Measurements from ENCODE around the gene TMCO4. TPM values are rescaled to one million over a fixed set of nuclear protein-coding genes. Genes with fewer than 3 reads are reported as not detected.

Gene TMCO4
- total and polyA plus RNA-seq, 2 of the 4 experiments (the other 2 are of a cell fraction), result 7.3 to 8.6 TPM

DNA sequence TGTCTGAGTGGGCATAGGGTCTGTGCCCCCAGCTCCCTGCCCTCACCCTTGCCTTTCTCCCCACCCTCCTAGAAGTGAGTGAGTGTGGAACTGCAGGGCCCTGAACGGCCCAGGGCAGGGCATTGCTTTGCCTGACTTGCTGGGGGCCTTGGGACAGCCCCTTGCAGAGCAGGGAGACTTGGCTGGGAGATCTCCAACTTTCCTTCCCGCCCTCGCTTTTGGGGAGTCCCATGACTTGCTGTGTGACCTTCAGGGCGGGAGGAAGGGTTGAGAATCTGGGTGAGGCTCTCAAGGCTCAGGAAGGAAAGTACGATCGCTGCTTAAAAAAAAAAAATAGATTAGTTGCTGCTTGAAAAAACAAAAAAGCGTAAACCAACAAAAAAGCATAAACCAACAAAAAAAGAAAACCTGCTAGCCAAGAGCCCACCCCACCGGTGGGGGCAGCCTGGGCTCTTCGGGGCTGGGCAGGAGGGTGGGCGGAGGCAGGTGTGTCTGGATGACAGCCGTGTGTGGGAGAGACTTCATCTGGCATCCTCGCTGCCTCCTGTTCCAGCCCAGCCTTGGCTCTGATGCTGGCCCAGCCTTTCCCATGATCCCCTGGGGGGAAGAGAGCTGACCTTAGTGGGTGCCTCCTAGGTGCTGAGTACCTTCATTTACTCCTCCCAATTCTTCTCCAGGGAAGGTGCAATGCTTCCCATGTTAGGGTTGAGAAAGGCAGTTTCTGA is 149.1 kb downstream of the TMCO4 start:
- in situ Hi-C loops (cut with MboI; ENCODE audit: low sequenced_read_pairs) (loop anchor here (5.0 kb wide), 2 partner anchors 258 to 398 kb away; partner anchors contain the start of genes EMC1 and MRTO4), intact Hi-C loops (cut with micrococcal nuclease) (loop anchor here (1.0 to 5.0 kb wide), 3 partner anchors 259 to 398 kb away; partner anchors contain the start of genes EMC1 and MRTO4), dilution Hi-C loops (cut with HindIII; ENCODE audit: low sequenced_read_pairs, unreplicated experiment) (no loop called here)
- peak overlapping the region; percentile 70 for H2AFZ ChIP-seq (replicated peaks; ENCODE audit: low read length, poor library complexity)
- DNase-seq, result no peak
- no peak overlapping the region for H3K23ac ChIP-seq (ENCODE audit: low read depth, low read length)
- POLR2A ChIA-PET (ENCODE audit: unreplicated experiment), result no interaction called here
- no peak overlapping the region for H2BK20ac ChIP-seq (ENCODE audit: low read depth, low read length)
- peaks cover 18% of the 10 kb centered on the region; the same call in 1 of the 2 replicates for H3K4me1 ChIP-seq (ENCODE audit: control insufficient read depth, insufficient read depth, low read length)
- H3K27me3 ChIP-seq (ENCODE audit: control insufficient read depth, insufficient read depth, low read length), result no peaks in the 10 kb centered on the region
- peak overlapping the region; percentile 77 for H2AK9ac ChIP-seq (replicated peaks; ENCODE audit: low read depth, low read length, poor library complexity)
- H3K14ac ChIP-seq (replicated peaks; ENCODE audit: low read depth, low read length), result 0 out of 2 replicates have a peak overlapping the region, but pooled peaks have one; percentile 18
- no peak overlapping the region for H3K18ac ChIP-seq (ENCODE audit: low read depth, low read length)
- no peak overlapping the region for H2AK5ac ChIP-seq (ENCODE audit: low read depth, low read length)
- no CpG with 5 or more reads among the region's 12 CpGs for WGBS, 2 experiments (ENCODE audit: extremely low coverage in 2 of 2, insufficient read length in 1 of 2)
- H3K27ac ChIP-seq (ENCODE audit: insufficient read depth, low read length), result no peak overlapping the region
- BruUV-seq (replicated peaks), result no TSS peak
- no peak overlapping the region for H3K4me2 ChIP-seq (ENCODE audit: low read depth, low read length)
- no peaks in the 10 kb centered on the region for H3K9me1 ChIP-seq (ENCODE audit: insufficient read depth, low read length)
- no peak overlapping the region for H3K4me3 ChIP-seq (ENCODE audit: insufficient read depth, low read depth, low read length)
- no peak overlapping the region for H2BK5ac ChIP-seq (ENCODE audit: low read depth, low read length, poor library complexity, severe bottlenecking)
- H3K36me3 ChIP-seq (ENCODE audit: control insufficient read depth, insufficient read depth, low read length), result peaks cover 7% of the 10 kb centered on the region; the same call in 1 of the 2 replicates
- H4K5ac ChIP-seq (ENCODE audit: low read depth, low read length), result no peak overlapping the region
- peak overlapping the region; percentile 23 for H3K4ac ChIP-seq (ENCODE audit: low read depth, low read length)
- TF ChIP-seq MAFK (IDR thresholded peaks at IDR 0.05; ENCODE audit: low read depth, low read length), result no peak
- no peak for TF ChIP-seq POLR2A (IDR thresholded peaks at IDR 0.05; ENCODE audit: low read depth, low read length)
- no peak for TF ChIP-seq CHD1 (IDR thresholded peaks at IDR 0.05; ENCODE audit: low read depth, low read length)
- no peaks in the 10 kb centered on the region for H3K9me3 ChIP-seq (ENCODE audit: control insufficient read depth, insufficient read depth, low read length)
- H4K8ac ChIP-seq (ENCODE audit: low read depth in 2 of 2, low read length in 2 of 2), result peak overlapping the region in 1 of 2 experiments; percentile 38; a peak in 1 of 4 replicates
- no peak for ATAC-seq (ENCODE audit: low read depth)
- peaks cover 4 to 65% of the 10 kb centered on the region in 2 experiments; a peak in 2 of 4 replicates for H3K79me1 ChIP-seq (ENCODE audit: low read depth in 1 of 2, low read length in 2 of 2)
- H3K9ac ChIP-seq (ENCODE audit: low read depth, low read length), result no peak overlapping the region; the same call in 1 of the 2 replicates
- no peak overlapping the region for H2BK15ac ChIP-seq (ENCODE audit: low read depth, low read length)
- peaks cover 66% of the 10 kb centered on the region for H4K20me1 ChIP-seq (ENCODE audit: insufficient read depth, low read length)
- H4K91ac ChIP-seq (ENCODE audit: insufficient read depth, low read depth, low read length), result no peak overlapping the region
- H2BK120ac ChIP-seq (ENCODE audit: low read depth, low read length), result no peak overlapping the region
- no peak overlapping the region for H3K56ac ChIP-seq (ENCODE audit: extremely low read depth, insufficient read depth, low read length)
- CTCF ChIA-PET, result interaction anchor here (0.5 to 1.1 kb wide), 9 partner anchors 9 to 307 kb away, joined by 3 to 6 read pairs (median 3); no protein-coding TSS in a partner anchor
